ENCODE measurements around the gene MAML1. TPM values are rescaled to one million over a fixed set of nuclear protein-coding genes. Genes with fewer than 3 reads are reported as not detected.

MAML1 gene
- total and polyA plus RNA-seq, 10 of the 15 experiments (the other 5 are each of a cell fraction or from before 2014, with no cell fraction given) = 0.42 to 23.9 (median 7.3) TPM

GRCh38 chr5:179758955-179759354 is 26.3 kb downstream of the MAML1 start:
- H4K20me1 ChIP-seq (ENCODE audit: control insufficient read depth, insufficient read depth) = peaks cover 4% of the 10 kb centered on the region; the same call in 1 of the 2 replicates
- TF ChIP-seq POLR2AphosphoS5 (IDR thresholded peaks at IDR 0.05; ENCODE audit: low read length) = no peak

GRCh38 chr5:179759581-179760551 is 27.2 kb downstream of the MAML1 start:
- Histone ChIP-seq H3K27me3 (replicated peaks in 1 of 2; ENCODE audit: control insufficient read depth in 2 of 2, insufficient read depth in 2 of 2, low read length in 1 of 2) (no peaks in the 10 kb centered on the region), H3K4me3 (no peak overlapping the region), H3K4me1 (ENCODE audit: control insufficient read depth, insufficient read depth, low read length) (peaks cover 30% of the 10 kb centered on the region), H3K9me3 (replicated peaks; ENCODE audit: control insufficient read depth, insufficient read depth, low read length) (no peaks in the 10 kb centered on the region), H3K4me2 (ENCODE audit: control insufficient read depth, insufficient read depth) (peak overlapping the region; percentile 74), H4K20me1 (ENCODE audit: control insufficient read depth, insufficient read depth) (peaks cover 4% of the 10 kb centered on the region; the same call in 1 of the 2 replicates), H3K9ac (ENCODE audit: control insufficient read depth, insufficient read depth, low read length) (no peak overlapping the region; the same call in 1 of the 2 replicates), H3K27ac (ENCODE audit: control insufficient read depth, insufficient read depth) (peak overlapping the region; percentile 55), H3K79me2 (ENCODE audit: control insufficient read depth, insufficient read depth, low read length) (peaks cover 53% of the 10 kb centered on the region), H3K36me3 (ENCODE audit: control insufficient read depth in 2 of 2, insufficient read depth in 2 of 2, low read length in 1 of 2) (no peaks in the 10 kb centered on the region), H2AFZ (ENCODE audit: control insufficient read depth, low read depth, low read length) (no peak overlapping the region)
- ATAC-seq (peak; percentile 58), DNase-seq (ENCODE audit: low read depth, low spot score) (peak; percentile 32), FAIRE-seq (peak; percentile 61)
- POLR2A ChIA-PET = no interaction called here
- 52% methylated on average over 9 of the region's 9 CpGs for WGBS (ENCODE audit: insufficient coverage, insufficient replicate concordance, low lambda C conversion rate, missing lambda C conversion rate)
- intact Hi-C loops (cut with micrococcal nuclease; ENCODE audit: unreplicated experiment) (loop anchor here (5.0 to 10.0 kb wide), 2 partner anchors 37 to 215 kb away; no protein-coding TSS in a partner anchor), in situ Hi-C loops (cut with MboI) (no loop called here)
- no TSS peak for BruUV-seq (replicated peaks)
- SMC1A ChIA-PET (ENCODE audit: uncharacterized antibody, unreplicated experiment) = interaction anchor here (1.0 to 1.2 kb wide), 2 partner anchors 30 to 35 kb away, joined by 3 read pairs; no protein-coding TSS in a partner anchor
- RAD21 ChIA-PET (ENCODE audit: unreplicated experiment) = interaction anchor here (0.9 to 1.2 kb wide), 2 partner anchors 27 to 215 kb away, joined by 3 to 7 read pairs; partner anchors contain the start of gene MAML1
- CTCF ChIA-PET = interaction anchor here (1.1 kb wide), 1 partner anchor 36 kb away, joined by 3 read pairs; no protein-coding TSS in a partner anchor
- TF ChIP-seq IKZF1 (conservative IDR thresholded peaks at IDR 0.05) (0 out of 2 replicates have a peak, but pooled peaks have one; percentile 15), KLF5 (IDR thresholded peaks at IDR 0.05; ENCODE audit: partially characterized antibody) (no peak), ZNF687 (IDR thresholded peaks at IDR 0.05) (no peak), ATF3 (IDR thresholded peaks at IDR 0.05; ENCODE audit: borderline replicate concordance, extremely low read depth, low read depth, low read length) (no peak), KAT2A (conservative IDR thresholded peaks at IDR 0.05; ENCODE audit: control insufficient read depth, low read depth, low read length) (no peak), NFYA (IDR thresholded peaks at IDR 0.05; ENCODE audit: borderline replicate concordance, low read depth, low read length) (no peak), SMC3 (IDR thresholded peaks at IDR 0.05; ENCODE audit: borderline replicate concordance, low read length) (no peak)

More at GRCh38 chr5:179758955-179759354, 26.3 kb downstream of the MAML1 start:
- Histone ChIP-seq H3K4me2 (ENCODE audit: control insufficient read depth, insufficient read depth) (no peak overlapping the region), H3K9me3 (replicated peaks; ENCODE audit: control insufficient read depth, insufficient read depth, low read length) (no peaks in the 10 kb centered on the region), H3K36me3 (ENCODE audit: control insufficient read depth in 2 of 2, insufficient read depth in 2 of 2, low read length in 1 of 2) (no peaks in the 10 kb centered on the region), H2AFZ (ENCODE audit: control insufficient read depth, low read depth, low read length) (no peak overlapping the region), H3K4me3 (no peak overlapping the region), H3K27ac (ENCODE audit: control insufficient read depth, insufficient read depth) (no peak overlapping the region), H3K4me1 (ENCODE audit: control insufficient read depth, insufficient read depth, low read length) (peaks cover 30% of the 10 kb centered on the region), H3K9ac (ENCODE audit: control insufficient read depth, insufficient read depth, low read length) (no peak overlapping the region), H3K27me3 (replicated peaks in 1 of 2; ENCODE audit: control insufficient read depth in 2 of 2, insufficient read depth in 2 of 2, low read length in 1 of 2) (no peaks in the 10 kb centered on the region), H3K79me2 (ENCODE audit: control insufficient read depth, insufficient read depth, low read length) (peaks cover 59% of the 10 kb centered on the region)
- BruUV-seq (replicated peaks) = no TSS peak
- in situ Hi-C loops (cut with MboI) = no loop called here
- DNase-seq (ENCODE audit: low read depth, low spot score) (no peak), ATAC-seq (no peak), FAIRE-seq (no peak)
- ChIA-PET CTCF (interaction anchor here (1.2 kb wide), 1 partner anchor 27 kb away, joined by 3 read pairs; the partner anchor contains the start of gene MAML1), SMC1A (ENCODE audit: uncharacterized antibody, unreplicated experiment) (no interaction called here), RAD21 (ENCODE audit: unreplicated experiment) (no interaction called here), POLR2A (no interaction called here)
- intact Hi-C loops (cut with micrococcal nuclease; ENCODE audit: unreplicated experiment) = no loop called here
- 80% methylated on average over 8 of the region's 8 CpGs for WGBS (ENCODE audit: insufficient coverage, insufficient replicate concordance, low lambda C conversion rate, missing lambda C conversion rate)
